ENCODE results near the gene SETBP1.

DNA sequence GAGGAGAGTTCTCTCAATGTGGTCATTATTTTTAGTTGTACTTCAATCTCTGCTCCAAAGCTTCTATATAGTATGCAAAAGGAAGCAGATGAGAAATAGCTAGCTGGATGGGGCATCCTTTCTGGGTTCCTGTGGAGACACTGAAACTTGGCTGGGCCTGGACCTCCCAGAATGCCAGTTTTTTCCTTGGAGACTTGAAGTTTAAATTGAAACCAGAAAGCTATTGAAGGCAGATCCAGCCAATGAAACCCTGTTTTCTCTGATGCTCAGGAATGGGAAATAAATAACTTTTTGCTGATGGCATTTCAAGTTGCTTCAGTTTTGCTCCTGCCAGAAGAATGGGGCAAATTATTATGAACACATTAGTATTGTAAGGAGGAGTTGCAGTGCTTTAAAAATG lies 2.9 kb downstream of the SETBP1 start:
- TF ChIP-seq, protein P1, sequence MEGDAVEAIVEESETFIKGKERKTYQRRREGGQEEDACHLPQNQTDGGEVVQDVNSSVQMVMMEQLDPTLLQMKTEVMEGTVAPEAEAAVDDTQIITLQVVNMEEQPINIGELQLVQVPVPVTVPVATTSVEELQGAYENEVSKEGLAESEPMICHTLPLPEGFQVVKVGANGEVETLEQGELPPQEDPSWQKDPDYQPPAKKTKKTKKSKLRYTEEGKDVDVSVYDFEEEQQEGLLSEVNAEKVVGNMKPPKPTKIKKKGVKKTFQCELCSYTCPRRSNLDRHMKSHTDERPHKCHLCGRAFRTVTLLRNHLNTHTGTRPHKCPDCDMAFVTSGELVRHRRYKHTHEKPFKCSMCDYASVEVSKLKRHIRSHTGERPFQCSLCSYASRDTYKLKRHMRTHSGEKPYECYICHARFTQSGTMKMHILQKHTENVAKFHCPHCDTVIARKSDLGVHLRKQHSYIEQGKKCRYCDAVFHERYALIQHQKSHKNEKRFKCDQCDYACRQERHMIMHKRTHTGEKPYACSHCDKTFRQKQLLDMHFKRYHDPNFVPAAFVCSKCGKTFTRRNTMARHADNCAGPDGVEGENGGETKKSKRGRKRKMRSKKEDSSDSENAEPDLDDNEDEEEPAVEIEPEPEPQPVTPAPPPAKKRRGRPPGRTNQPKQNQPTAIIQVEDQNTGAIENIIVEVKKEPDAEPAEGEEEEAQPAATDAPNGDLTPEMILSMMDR (IDR thresholded peaks at IDR 0.05; ENCODE audit: low read depth, low read length, poor library complexity, severe bottlenecking) = no peak
- TF ChIP-seq EZH2phosphoT487 (IDR thresholded peaks at IDR 0.05; ENCODE audit: borderline replicate concordance, low read length) = no peak
